D721Med (cell line): ENCODE data around the gene LRRC27.

Experiments used
- DNase-seq: peaks from one replicate; pipeline ENCODE4 v3.0.0; 2011; ENCODE audit warnings: low spot score; ENCODE audit not compliant: insufficient read length
- FAIRE-seq: peaks from 2 replicates; lab custom pipeline; 2011; peaks lifted over from hg19 to GRCh38; lab: Jason Lieb, UNC
- TF ChIP-seq, protein P1 (sequence below): IDR thresholded peaks from 2 replicates; pipeline ENCODE4 v1.5.1; 2012; ENCODE audit warnings: mild to moderate bottlenecking, control low read depth; ENCODE audit not compliant: insufficient read depth; ENCODE audit errors: missing control alignments

LRRC27 gene

GRCh38 chr10:132410779-132411532 is 79.0 kb downstream of the LRRC27 start:
- TF ChIP-seq, protein P1, sequence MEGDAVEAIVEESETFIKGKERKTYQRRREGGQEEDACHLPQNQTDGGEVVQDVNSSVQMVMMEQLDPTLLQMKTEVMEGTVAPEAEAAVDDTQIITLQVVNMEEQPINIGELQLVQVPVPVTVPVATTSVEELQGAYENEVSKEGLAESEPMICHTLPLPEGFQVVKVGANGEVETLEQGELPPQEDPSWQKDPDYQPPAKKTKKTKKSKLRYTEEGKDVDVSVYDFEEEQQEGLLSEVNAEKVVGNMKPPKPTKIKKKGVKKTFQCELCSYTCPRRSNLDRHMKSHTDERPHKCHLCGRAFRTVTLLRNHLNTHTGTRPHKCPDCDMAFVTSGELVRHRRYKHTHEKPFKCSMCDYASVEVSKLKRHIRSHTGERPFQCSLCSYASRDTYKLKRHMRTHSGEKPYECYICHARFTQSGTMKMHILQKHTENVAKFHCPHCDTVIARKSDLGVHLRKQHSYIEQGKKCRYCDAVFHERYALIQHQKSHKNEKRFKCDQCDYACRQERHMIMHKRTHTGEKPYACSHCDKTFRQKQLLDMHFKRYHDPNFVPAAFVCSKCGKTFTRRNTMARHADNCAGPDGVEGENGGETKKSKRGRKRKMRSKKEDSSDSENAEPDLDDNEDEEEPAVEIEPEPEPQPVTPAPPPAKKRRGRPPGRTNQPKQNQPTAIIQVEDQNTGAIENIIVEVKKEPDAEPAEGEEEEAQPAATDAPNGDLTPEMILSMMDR = no peak
- FAIRE-seq = no peak
- no peak for DNase-seq

DNA sequence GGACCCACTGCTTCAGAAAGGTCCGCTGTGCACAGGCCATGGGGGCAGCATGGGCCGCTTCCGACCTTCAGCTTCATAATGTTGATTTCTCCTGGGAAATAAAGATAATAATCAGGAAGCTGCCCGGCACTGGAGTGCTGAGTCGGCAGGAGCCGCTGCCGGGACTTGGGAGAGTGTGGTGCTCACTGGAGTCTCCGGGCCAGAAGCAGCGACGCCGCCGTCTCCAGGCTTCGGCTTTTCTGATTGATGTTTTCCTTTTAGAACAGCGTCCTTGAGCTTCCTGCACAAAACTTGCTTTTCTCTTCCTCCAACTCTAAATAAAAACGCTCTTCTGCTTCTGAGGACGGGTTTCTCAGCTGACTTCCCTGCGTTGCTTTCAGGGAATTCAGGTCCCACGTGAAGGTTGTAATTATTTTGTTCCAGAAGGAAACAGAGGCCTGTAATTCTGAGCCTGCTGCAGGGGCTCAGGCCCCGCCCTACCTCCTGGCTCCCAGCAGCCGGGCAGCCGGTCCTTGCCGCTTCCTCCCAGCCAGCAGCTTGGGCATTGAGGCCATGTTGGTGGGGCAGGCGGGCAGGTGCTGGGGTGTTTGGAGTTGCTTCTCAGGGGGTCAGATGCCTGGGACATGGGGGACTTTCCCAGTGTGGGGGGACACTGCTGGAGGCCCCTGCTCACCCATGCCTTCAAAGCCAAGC is 79.7 kb downstream of the LRRC27 start:
- DNase-seq = no peak
- FAIRE-seq = no peak
- TF ChIP-seq, protein P1 = no peak

GRCh38 chr10:132412316-132413192 is 80.6 kb downstream of the LRRC27 start:
- TF ChIP-seq, protein P1 = no peak
- DNase-seq (no peak), FAIRE-seq (no peak)

GRCh38 chr10:132413226-132414205 is 81.5 kb downstream of the LRRC27 start:
- DNase-seq = no peak

GRCh38 chr10:132414402-132415016 is 82.5 kb downstream of the LRRC27 start:
- no peak for DNase-seq
- TF ChIP-seq, protein P1 = no peak
- FAIRE-seq = no peak

More at GRCh38 chr10:132413226-132414205, 81.5 kb downstream of the LRRC27 start:
- TF ChIP-seq, protein P1 = no peak
- FAIRE-seq = no peak

- DNase-seq (no peak), FAIRE-seq (no peak)
- TF ChIP-seq, protein P1 = no peak
Measured at GRCh38 chr10:132415255-132415654, 83.3 kb downstream of the LRRC27 start.
